Measurements from ENCODE around the gene AK3. TPM values are rescaled to one million over a fixed set of nuclear protein-coding genes. Genes with fewer than 3 reads are reported as not detected.

The AK3 gene
- total and polyA plus RNA-seq, 2 donors (not counting 1 experiment from before 2014, with no cell fraction given), result 66.3 to 90.3 TPM

DNA sequence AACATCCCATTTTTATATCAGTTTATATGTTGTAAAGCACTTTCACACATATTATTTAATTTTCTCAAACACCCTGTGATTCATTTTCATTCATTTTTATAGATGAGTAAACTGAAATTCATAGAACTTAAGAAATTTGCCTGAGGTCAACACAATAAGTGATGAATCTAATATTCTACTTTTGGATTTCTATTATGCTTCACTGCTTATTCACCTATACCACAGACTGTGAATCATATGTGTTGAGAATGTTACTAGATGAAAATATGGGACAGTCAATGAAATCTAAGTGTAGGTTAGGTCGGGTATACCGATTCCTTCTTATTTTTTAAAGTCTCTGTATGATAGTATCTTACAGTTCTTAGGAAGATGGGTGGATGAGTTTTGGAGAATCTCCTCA is 36.9 kb downstream of the AK3 start:
- TF ChIP-seq, protein P1, sequence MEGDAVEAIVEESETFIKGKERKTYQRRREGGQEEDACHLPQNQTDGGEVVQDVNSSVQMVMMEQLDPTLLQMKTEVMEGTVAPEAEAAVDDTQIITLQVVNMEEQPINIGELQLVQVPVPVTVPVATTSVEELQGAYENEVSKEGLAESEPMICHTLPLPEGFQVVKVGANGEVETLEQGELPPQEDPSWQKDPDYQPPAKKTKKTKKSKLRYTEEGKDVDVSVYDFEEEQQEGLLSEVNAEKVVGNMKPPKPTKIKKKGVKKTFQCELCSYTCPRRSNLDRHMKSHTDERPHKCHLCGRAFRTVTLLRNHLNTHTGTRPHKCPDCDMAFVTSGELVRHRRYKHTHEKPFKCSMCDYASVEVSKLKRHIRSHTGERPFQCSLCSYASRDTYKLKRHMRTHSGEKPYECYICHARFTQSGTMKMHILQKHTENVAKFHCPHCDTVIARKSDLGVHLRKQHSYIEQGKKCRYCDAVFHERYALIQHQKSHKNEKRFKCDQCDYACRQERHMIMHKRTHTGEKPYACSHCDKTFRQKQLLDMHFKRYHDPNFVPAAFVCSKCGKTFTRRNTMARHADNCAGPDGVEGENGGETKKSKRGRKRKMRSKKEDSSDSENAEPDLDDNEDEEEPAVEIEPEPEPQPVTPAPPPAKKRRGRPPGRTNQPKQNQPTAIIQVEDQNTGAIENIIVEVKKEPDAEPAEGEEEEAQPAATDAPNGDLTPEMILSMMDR (conservative IDR thresholded peaks at IDR 0.05 in 1 of 2, IDR thresholded peaks at IDR 0.05 in 1 of 2; ENCODE audit: low read depth in 1 of 2, low read length in 2 of 2), result no peak
- no peak for TF ChIP-seq EZH2 (IDR thresholded peaks at IDR 0.05; ENCODE audit: low read length, missing control alignments)
- H3K4me2 ChIP-seq (ENCODE audit: extremely low read depth, insufficient read depth, low read length), result no peak overlapping the region
- no peaks in the 10 kb centered on the region for H3K27me3 ChIP-seq (ENCODE audit: control insufficient read depth, insufficient read depth, low read length)
- no peak overlapping the region for H3K27ac ChIP-seq (ENCODE audit: insufficient read depth, low read length)
- peaks cover 2% of the 10 kb centered on the region for H3K36me3 ChIP-seq (ENCODE audit: control insufficient read depth, insufficient read depth, low read length)
- H3K9ac ChIP-seq (ENCODE audit: insufficient read depth, low read length), result no peak overlapping the region
- DNase-seq (ENCODE audit: low read depth in 2 of 2), result peak in 1 of 2 donors; percentile 14
- no peaks in the 10 kb centered on the region for H3K9me3 ChIP-seq (ENCODE audit: control insufficient read depth, insufficient read depth, low read depth, low read length)
- no peak overlapping the region for H2AFZ ChIP-seq (ENCODE audit: low read length)
- no peak overlapping the region for H3K4me3 ChIP-seq (replicated peaks in 1 of 4; ENCODE audit: control extremely low read depth in 1 of 4, insufficient read depth in 1 of 4, low read depth in 3 of 4, low read length in 4 of 4)
- H3K79me2 ChIP-seq (ENCODE audit: control insufficient read depth, insufficient read depth, low read length), result no peaks in the 10 kb centered on the region
- no peaks in the 10 kb centered on the region for H3K4me1 ChIP-seq (ENCODE audit: control insufficient read depth, extremely low read depth, insufficient read depth, low read length)
- H4K20me1 ChIP-seq (ENCODE audit: control insufficient read depth, extremely low read depth, insufficient read depth, low read length), result no peaks in the 10 kb centered on the region

DNA sequence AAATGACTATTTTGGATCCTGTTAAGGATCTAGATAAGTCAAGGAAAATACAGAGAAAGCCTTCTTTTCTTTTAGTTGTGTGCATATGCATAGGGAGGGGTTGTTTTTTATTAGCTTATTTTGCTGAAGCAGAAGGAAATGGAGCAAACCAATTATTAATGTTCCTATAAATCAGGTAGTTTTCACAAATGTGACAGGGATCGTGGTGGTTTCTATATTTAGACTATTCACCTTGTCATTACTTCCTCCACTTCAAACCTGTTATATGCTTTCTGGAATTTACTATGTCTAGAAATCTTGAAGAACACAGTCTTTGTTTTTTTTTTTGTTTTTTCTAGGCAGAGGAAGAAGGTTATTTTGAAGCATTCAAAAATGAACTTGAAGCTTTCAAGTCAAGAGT is 39.5 kb downstream of the AK3 start:
- Histone ChIP-seq H3K9me3 (ENCODE audit: control insufficient read depth, insufficient read depth, low read depth, low read length) (no peaks in the 10 kb centered on the region), H3K36me3 (ENCODE audit: control insufficient read depth, insufficient read depth, low read length) (peaks cover 4% of the 10 kb centered on the region), H3K4me3 (replicated peaks in 1 of 4; ENCODE audit: control extremely low read depth in 1 of 4, insufficient read depth in 1 of 4, low read depth in 3 of 4, low read length in 4 of 4) (no peak overlapping the region), H2AFZ (ENCODE audit: low read length) (no peak overlapping the region), H3K4me1 (ENCODE audit: control insufficient read depth, extremely low read depth, insufficient read depth, low read length) (no peaks in the 10 kb centered on the region), H4K20me1 (ENCODE audit: control insufficient read depth, extremely low read depth, insufficient read depth, low read length) (no peaks in the 10 kb centered on the region), H3K27ac (ENCODE audit: insufficient read depth, low read length) (no peak overlapping the region), H3K4me2 (ENCODE audit: extremely low read depth, insufficient read depth, low read length) (no peak overlapping the region), H3K9ac (ENCODE audit: insufficient read depth, low read length) (no peak overlapping the region), H3K27me3 (ENCODE audit: control insufficient read depth, insufficient read depth, low read length) (no peaks in the 10 kb centered on the region), H3K79me2 (ENCODE audit: control insufficient read depth, insufficient read depth, low read length) (no peaks in the 10 kb centered on the region)
- DNase-seq (ENCODE audit: low read depth in 2 of 2), result no peak
- TF ChIP-seq, protein P1 (conservative IDR thresholded peaks at IDR 0.05 in 1 of 2, IDR thresholded peaks at IDR 0.05 in 1 of 2; ENCODE audit: low read depth in 1 of 2, low read length in 2 of 2), result no peak
- no peak for TF ChIP-seq EZH2 (IDR thresholded peaks at IDR 0.05; ENCODE audit: low read length, missing control alignments)

DNA sequence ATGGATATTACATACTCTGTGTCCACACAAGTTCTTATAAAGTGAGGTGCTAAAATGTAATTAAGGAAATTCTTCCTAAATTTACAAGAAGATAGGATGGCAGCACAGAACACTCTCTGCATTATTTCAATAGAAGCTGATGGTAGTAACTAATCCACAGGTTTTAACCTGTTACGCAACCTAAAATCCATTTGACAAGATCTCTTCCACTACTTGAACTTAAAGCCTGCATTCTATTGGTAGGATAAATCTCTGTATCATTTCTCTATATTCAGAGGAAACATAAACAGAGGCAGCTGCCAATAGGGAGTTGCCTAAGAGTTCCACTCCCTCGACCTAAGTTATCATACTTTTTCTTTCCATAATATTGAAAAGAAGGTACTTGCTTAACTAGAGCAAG is 40.1 kb downstream of the AK3 start:
- Histone ChIP-seq H2AFZ (ENCODE audit: low read length) (no peak overlapping the region), H3K4me2 (ENCODE audit: extremely low read depth, insufficient read depth, low read length) (no peak overlapping the region), H3K27ac (ENCODE audit: insufficient read depth, low read length) (no peak overlapping the region), H3K27me3 (ENCODE audit: control insufficient read depth, insufficient read depth, low read length) (no peaks in the 10 kb centered on the region), H3K9me3 (ENCODE audit: control insufficient read depth, insufficient read depth, low read depth, low read length) (no peaks in the 10 kb centered on the region), H3K36me3 (ENCODE audit: control insufficient read depth, insufficient read depth, low read length) (peaks cover 4% of the 10 kb centered on the region), H3K9ac (ENCODE audit: insufficient read depth, low read length) (no peak overlapping the region), H4K20me1 (ENCODE audit: control insufficient read depth, extremely low read depth, insufficient read depth, low read length) (no peaks in the 10 kb centered on the region), H3K4me1 (ENCODE audit: control insufficient read depth, extremely low read depth, insufficient read depth, low read length) (no peaks in the 10 kb centered on the region), H3K4me3 (replicated peaks in 1 of 4; ENCODE audit: control extremely low read depth in 1 of 4, insufficient read depth in 1 of 4, low read depth in 3 of 4, low read length in 4 of 4) (no peak overlapping the region), H3K79me2 (ENCODE audit: control insufficient read depth, insufficient read depth, low read length) (no peaks in the 10 kb centered on the region)
- TF ChIP-seq, protein P1 (conservative IDR thresholded peaks at IDR 0.05 in 1 of 2, IDR thresholded peaks at IDR 0.05 in 1 of 2; ENCODE audit: low read depth in 1 of 2, low read length in 2 of 2), result no peak
- no peak for TF ChIP-seq EZH2 (IDR thresholded peaks at IDR 0.05; ENCODE audit: low read length, missing control alignments)
- no peak for DNase-seq (ENCODE audit: low read depth in 2 of 2)
